ENCODE results near the gene PARP12.
A peak's percentile ranks its signal among the peaks of the same experiment; 100 is the strongest.

Gene PARP12

GRCh38 chr7:140006600-140006999, 56.2 kb downstream of the PARP12 start:
- TF ChIP-seq, protein P1, sequence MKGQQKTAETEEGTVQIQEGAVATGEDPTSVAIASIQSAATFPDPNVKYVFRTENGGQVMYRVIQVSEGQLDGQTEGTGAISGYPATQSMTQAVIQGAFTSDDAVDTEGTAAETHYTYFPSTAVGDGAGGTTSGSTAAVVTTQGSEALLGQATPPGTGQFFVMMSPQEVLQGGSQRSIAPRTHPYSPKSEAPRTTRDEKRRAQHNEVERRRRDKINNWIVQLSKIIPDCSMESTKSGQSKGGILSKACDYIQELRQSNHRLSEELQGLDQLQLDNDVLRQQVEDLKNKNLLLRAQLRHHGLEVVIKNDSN (IDR thresholded peaks at IDR 0.05): no peak
- no peak for TF ChIP-seq EGR1 (IDR thresholded peaks at IDR 0.05)
- TF ChIP-seq EP300 (IDR thresholded peaks at IDR 0.05; ENCODE audit: borderline replicate concordance): no peak
- no peak for TF ChIP-seq TAF1 (IDR thresholded peaks at IDR 0.05; ENCODE audit: low read depth)
- TF ChIP-seq NFIC (IDR thresholded peaks at IDR 0.05): no peak
- TF ChIP-seq TEAD4 (IDR thresholded peaks at IDR 0.05): no peak
- no peak for TF ChIP-seq FOXM1 (IDR thresholded peaks at IDR 0.05; ENCODE audit: borderline replicate concordance, low read depth)
- no peak for TF ChIP-seq ZBTB7A (IDR thresholded peaks at IDR 0.05; ENCODE audit: low read depth)
- TF ChIP-seq CEBPB (IDR thresholded peaks at IDR 0.05): no peak
- TF ChIP-seq RAD21 (IDR thresholded peaks at IDR 0.05; ENCODE audit: low read depth): no peak
- TF ChIP-seq TCF12 (IDR thresholded peaks at IDR 0.05; ENCODE audit: low read depth): no peak

DNA sequence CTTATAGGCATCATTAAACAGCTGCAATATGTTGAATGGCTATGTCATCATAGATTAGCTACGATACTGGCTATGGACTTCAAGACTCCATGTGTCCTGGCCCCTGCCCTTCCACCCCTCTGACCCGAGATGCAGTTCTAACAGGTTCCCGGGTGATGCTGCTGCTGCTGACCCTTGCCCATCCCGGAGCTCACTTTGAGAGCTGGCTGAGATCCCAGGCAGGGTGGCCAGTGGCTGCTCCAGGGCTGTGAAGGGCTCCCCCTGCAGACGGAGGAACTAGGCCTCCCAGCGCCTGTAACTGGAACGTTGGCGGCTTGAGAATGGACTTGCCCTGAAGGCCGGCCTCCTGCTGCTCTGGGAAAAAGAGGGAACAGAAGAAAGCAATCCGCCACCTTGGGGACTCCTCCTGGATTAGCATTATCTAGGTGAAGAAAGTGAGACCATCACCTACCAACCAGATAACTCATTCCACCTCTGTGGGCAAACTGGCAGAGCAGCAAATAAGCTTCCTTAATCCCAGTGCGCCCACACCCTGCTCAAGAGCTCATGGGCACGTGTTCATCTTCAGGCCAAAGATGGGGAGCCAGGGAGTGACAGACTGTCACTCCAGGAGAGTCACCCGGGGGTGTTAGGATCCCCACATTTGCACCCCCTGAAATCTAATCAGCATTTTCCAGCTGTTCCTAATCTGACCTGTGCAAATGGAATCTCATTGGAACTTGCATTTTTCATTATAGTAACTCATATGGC, 56.8 kb downstream of the PARP12 start:
- TF ChIP-seq YY1 (IDR thresholded peaks at IDR 0.05; ENCODE audit: low read depth): no peak
- TF ChIP-seq TCF12 (IDR thresholded peaks at IDR 0.05; ENCODE audit: low read depth): no peak
- TF ChIP-seq TAF1 (IDR thresholded peaks at IDR 0.05; ENCODE audit: low read depth): no peak
- no peak for TF ChIP-seq EGR1 (IDR thresholded peaks at IDR 0.05)
- no peak for TF ChIP-seq REST (IDR thresholded peaks at IDR 0.05; ENCODE audit: low read depth)
- peak; percentile 43; the same call in 1 of the 2 replicates for TF ChIP-seq RAD21 (IDR thresholded peaks at IDR 0.05; ENCODE audit: low read depth)
- TF ChIP-seq EP300 (IDR thresholded peaks at IDR 0.05; ENCODE audit: borderline replicate concordance): no peak

GRCh38 chr7:140005341-140005740, 57.4 kb downstream of the PARP12 start:
- TF ChIP-seq TCF12 (IDR thresholded peaks at IDR 0.05; ENCODE audit: low read depth): no peak
- TF ChIP-seq REST (IDR thresholded peaks at IDR 0.05; ENCODE audit: low read depth): no peak
- TF ChIP-seq EGR1 (IDR thresholded peaks at IDR 0.05): no peak
- TF ChIP-seq EP300 (IDR thresholded peaks at IDR 0.05; ENCODE audit: borderline replicate concordance): no peak
- no peak for TF ChIP-seq NFIC (IDR thresholded peaks at IDR 0.05)
- TF ChIP-seq TEAD4 (IDR thresholded peaks at IDR 0.05): no peak
- TF ChIP-seq, protein P1 (IDR thresholded peaks at IDR 0.05): no peak
- no peak for TF ChIP-seq FOXM1 (IDR thresholded peaks at IDR 0.05; ENCODE audit: borderline replicate concordance, low read depth)
- no peak for TF ChIP-seq MAX (IDR thresholded peaks at IDR 0.05)
- TF ChIP-seq YY1 (IDR thresholded peaks at IDR 0.05; ENCODE audit: low read depth): no peak
- no peak for TF ChIP-seq CREB1 (IDR thresholded peaks at IDR 0.05; ENCODE audit: low read depth)

GRCh38 chr7:140004672-140005071, 58.1 kb downstream of the PARP12 start:
- TF ChIP-seq FOXM1 (IDR thresholded peaks at IDR 0.05; ENCODE audit: borderline replicate concordance, low read depth) (no peak), TEAD4 (IDR thresholded peaks at IDR 0.05) (no peak), TCF12 (IDR thresholded peaks at IDR 0.05; ENCODE audit: low read depth) (no peak), EGR1 (IDR thresholded peaks at IDR 0.05) (no peak), ZBTB7A (IDR thresholded peaks at IDR 0.05; ENCODE audit: low read depth) (no peak), YY1 (IDR thresholded peaks at IDR 0.05; ENCODE audit: low read depth) (no peak), TAF1 (IDR thresholded peaks at IDR 0.05; ENCODE audit: low read depth) (no peak), CEBPB (IDR thresholded peaks at IDR 0.05) (no peak), RAD21 (IDR thresholded peaks at IDR 0.05; ENCODE audit: low read depth) (no peak), CREB1 (IDR thresholded peaks at IDR 0.05; ENCODE audit: low read depth) (no peak), EP300 (IDR thresholded peaks at IDR 0.05; ENCODE audit: borderline replicate concordance) (no peak), REST (IDR thresholded peaks at IDR 0.05; ENCODE audit: low read depth) (no peak), MAX (IDR thresholded peaks at IDR 0.05) (no peak), NFIC (IDR thresholded peaks at IDR 0.05) (no peak)
- TF ChIP-seq, protein P1 (IDR thresholded peaks at IDR 0.05): no peak
